CD4-positive, alpha-beta T cell treated with Interleukin-4 for 1 hour (primary cell): ENCODE data around the gene GON4L.
"Not testable (repeated sequence)": the region's sequence is repeated elsewhere in the genome, so short reads cannot be mapped to it uniquely, and the experiment has no call there.

Experiments used
- DNase-seq, 2 donors: peaks; one replicate each; pipeline ENCODE4 v3.0.0-alpha.2; 2020 to 2022

Gene GON4L

DNA sequence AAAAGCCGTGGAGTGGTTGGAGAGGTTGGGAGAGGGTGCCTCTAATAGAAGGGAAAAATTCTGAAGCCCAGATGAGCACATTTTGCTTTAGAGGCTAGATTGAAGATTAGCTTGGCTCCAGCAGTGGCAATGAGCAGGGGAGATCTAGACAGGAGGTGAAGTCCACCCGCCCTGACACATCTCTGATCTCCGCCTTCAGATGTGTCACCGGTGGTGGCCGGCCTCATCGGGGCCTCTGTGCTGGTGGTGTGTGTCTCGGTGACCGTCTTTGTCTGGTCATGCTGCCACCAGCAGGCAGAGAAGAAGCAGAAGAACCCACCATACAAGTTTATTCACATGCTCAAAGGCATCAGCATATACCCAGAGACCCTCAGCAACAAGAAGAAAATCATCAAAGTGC is 10.8 kb upstream of the GON4L start:
- no peak for DNase-seq

DNA sequence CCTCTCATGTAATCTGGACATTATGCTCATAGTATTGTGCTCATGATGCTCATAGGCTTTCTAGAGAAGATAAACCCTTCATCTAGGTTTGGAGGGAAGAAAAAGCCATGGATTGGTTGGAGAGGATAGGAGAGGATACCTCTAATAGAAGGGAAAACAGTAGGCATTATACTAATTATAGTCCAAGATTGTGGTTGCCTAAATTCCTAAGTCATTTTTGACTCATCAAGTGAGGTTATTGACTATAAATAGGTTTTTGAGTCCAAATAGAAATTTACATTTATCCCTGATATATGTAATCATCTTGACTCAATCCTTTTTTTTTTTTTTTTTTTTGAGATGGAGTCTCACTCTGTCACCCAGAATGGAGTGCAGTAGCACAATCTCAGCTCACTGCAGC is 7.4 kb upstream of the GON4L start:
- no peak for DNase-seq

DNA sequence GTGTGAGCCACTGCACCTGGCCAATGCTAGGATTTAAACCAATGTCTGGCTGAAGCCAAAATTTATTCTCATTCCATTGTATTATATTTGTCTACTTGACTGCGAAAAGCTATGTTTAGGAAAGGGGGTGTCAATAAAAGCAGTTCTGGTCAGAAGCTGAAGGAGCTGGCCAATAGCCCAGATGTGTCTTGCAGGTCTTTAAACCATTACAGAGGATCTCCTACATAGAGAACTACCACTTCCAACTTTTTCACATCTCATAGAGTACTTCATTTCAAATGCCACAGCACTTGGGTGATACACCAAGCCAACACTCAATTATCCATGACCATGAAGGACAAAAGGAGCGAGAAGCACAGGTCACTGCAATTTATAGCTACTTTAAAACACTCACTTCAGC is 4.9 kb upstream of the GON4L start:
- DNase-seq = no peak

DNA sequence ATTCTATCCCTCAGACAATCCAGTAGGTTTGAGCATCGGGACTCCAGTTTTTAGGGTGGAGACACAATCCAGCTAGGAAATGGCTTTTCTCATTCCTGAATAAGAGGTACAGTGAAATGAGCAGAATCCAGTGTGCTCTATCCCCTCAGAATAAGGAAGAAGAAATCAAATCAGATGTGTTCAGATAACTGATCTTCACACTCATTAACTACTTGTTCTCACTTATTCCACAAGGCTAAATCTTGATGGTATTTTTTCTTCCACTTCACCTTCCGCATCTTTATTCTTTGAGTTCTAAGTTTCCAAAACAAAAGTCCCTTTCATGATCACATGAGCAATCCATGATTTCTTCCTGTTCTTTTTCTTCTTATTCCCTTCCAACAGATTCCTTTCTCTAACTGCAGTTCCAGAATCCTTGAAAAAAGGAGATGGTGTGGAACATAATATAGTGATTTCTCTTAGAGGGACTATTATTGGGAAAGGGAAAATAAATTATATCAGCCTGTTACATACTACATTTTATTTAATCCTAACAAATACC is 4.0 kb upstream of the GON4L start:
- DNase-seq = no peak

DNA sequence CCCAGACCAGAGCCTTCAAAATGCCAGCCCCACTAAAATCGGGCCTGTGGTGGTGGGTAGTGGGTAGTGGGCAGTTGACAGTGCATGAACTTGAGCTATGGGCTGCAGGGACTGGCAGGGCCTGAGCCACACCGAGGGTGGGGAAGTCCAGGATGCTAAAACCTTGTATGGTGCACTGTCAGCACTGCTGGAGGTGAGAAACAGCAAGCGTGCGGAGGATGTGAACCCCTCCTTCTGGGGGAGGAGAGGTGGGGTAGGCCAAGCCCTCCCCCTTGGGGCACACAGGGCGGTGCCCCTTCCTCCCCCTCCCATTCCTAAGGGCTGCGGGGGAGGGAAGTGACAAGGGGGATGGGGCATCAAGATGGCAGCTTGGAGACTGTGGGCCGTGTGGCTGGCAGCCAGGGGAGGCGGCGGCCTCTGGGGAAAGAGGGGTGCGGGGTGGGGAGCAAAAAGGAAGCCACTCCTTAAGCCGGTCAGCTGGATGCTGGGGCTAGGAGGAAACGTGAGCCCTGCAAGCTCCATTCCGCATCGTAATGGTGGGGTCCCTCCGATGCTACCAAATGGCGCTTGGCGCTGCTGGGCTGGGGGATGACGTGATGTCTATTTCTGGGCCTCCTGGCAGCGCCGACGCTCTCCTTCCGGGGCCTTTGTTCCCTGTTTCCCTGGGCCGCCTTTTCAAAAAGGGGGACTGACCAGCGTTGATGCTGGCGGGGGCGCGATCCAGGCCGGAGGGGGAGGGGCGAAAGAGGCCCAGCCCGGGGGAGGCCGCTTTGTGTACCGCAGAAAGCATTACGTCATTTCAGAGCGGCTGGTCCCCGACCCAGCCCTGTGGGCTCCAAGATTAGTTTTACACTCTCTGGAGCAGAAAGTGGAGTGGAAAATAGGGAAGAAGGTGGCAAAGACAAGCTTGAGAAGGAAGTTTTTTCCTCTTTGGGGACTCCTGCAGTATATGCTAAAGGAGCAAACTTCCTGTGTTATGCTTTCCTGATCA is 3.2 kb upstream of the GON4L start:
- DNase-seq = peak; percentile 81 to 87

DNA sequence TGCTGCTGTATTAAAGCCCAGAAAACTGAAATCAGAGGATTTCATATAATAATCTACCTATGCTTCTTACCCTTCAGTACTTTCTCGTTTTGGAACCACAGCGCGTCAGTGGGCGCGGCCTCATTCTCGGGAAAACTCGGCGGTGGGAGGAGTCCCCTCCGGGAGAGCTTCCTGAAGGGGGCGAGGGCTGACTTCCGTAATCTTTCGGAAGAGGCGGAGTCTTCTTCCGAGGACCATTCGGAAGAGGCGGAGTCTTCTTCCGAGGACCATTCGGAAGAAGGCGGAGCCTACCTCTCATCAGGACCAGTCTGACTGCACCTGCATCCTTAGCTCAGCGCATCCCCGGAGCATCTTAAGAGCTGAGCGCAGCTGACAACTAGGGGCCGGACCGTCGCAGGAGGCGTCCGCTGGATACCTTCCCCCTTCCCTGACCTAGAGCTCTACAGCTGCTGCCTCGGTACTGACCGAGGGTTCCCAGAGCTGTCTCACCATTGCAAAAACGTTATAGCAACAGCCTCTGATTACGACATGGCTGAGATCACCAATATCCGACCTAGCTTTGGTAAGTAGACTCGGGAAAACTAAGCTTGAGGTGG is 2.3 kb upstream of the GON4L start, which contains the start of gene SYT11:
TSS of gene SYT11 (plus strand) at position 334 of the 596 bp plus-strand sequence. CDS start at position 529, 195 bp downstream.
- peak; percentile 96 to 97 for DNase-seq

DNA sequence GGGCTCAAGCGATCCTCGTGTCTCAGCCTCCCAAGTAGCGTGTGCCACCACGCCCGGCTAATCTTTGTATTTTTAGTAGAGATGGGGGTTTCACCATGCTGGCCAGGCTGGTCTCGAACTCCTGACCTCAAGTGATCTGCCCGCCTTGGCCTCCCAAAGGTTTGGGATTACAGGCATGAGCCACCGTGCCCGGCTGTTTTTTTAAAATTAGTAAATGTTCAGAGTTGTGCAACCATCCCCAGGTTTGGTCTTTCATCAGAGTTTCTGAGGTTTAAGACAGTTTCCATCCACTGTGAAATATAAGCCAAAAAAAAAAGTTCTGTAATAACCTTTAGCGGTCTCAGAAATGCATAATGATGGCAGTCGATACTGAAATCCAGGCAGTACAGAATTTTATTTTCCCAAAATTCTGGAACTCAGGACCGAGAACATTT is 1.8 kb upstream of the GON4L start:
- DNase-seq = peak in 1 of 2 donors; percentile 24

DNA sequence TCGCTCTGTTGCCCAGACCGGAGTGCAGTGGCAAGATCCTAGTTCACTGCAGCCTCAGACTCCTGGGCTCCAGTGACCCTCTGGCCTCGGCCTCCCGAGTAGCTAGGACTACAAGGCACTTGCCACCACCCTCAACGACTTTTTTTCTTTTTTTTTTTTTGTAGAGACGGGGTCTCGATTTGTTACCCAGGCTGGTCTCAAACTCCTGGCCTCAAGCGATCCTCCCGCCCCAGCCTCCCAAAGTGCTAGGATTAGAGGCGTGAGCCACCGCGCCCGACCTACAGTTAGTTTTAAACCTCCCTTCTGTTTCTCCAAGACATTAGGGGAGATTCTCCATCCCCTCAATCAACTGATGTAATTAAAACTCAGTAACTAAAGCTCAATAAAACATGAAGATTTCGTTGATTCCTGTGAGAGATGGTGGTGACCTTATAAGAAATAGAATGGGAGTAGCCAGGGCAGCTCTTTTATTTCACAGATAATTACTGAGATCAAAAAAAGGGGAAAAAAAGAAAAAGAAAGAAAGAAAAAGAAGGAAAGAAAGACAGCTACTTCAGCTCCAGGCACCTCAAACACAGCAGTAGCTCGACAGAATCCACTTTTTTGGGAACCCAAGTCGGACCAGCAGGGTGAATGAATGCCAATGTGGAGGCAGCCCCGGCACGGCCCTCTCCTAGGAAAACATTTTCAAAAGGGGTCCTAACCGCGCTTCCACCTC is 598 bp downstream of the GON4L start:
- no peak for DNase-seq

DNA sequence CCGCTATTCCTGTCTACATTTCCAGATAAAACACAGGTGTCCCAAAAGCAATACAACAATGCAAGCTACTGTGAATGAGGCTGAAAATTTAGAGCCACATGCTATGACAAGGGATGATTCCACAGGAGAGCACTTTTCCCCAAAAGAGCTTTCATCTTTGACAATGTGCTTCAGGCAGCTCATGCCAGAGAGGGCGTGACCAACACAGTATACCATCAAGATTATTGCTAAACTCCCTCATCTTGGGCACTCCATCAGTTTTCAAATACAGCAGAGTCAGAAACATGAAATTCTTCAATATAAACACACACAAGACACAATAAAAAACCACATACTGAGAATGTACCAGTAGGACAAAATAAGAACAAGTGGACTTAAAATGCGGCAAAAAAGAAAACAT is 6.7 kb downstream of the GON4L start:
- no peak for DNase-seq

DNA sequence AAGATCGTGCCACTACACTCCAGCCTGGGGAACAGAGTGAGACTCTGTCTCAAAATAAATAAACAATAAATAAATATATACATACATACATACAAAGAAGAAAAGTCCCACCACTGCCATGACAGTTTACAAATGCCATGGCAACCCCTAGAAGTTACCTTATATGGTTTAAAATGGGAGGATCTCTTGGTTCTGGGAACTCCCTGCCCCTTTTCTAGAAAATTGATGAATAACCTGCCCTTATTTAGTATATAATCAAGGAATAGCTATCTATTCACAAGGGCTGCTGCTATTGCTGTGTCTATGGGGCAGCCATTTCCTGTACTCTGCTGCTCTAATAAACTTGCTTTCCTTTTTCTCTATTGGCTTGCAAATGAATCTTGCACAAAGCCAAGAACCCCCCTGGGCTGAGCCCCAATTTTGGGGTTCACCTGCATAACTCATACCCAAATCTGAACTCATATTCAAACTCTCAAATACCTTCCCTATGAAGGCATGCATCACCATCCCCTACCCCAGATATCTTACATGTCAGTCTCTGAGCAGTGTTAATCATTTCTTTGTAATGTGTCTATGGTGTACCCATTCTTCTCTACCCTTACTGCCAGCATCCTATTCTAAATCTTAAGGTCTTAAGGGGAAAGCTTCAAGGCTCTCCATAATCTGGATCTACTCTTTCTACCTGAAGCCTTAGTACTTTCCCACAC is 9.0 kb downstream of the GON4L start:
- DNase-seq = peak in 1 of 2 donors; percentile 14

DNA sequence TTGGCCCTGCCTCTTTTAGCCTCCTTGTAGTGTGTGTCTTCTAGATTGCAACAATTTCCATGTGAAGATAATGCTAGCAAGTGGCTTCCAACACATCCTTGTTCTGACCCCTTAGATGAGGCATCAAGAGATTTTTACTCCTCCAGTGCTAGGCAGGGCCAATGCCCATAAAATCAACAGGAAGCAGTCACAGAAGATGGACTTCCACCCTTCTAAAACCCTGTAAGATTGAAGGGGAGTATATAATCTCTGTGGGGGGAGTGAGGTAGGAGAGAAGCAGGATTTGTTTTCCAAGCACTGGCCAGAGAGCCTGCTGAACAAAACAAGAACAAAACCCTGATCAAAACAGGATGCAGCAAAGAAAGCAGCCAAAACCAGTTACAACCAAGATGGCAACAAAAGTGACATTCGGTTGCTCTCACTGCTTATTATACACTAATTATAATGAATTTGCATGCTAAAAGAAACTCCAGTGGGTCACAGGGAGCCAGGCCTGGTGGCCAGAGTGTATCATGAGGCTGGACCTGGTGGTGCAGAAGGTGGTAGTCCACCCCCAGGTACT is 12.1 kb downstream of the GON4L start:
- DNase-seq = no peak

DNA sequence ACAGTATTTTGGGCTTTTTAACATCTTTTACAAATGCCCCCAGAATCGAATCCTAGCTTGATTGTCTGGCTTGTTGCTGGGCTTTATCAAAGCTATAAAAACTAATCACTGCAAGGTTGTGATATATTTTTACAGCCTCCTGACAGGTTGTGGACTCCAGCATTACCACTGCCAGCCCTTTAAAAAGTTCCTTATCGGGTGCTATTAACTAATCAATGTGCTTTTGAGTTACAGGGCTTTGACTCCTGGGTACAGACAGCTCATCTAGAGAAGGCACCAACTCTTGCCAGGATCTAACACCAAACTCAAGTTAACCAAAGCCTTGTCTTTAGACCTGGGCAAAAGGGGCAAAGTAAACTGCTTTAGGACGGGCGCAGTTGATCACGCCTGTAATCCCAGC is 16.6 kb downstream of the GON4L start:
- no peak for DNase-seq

DNA sequence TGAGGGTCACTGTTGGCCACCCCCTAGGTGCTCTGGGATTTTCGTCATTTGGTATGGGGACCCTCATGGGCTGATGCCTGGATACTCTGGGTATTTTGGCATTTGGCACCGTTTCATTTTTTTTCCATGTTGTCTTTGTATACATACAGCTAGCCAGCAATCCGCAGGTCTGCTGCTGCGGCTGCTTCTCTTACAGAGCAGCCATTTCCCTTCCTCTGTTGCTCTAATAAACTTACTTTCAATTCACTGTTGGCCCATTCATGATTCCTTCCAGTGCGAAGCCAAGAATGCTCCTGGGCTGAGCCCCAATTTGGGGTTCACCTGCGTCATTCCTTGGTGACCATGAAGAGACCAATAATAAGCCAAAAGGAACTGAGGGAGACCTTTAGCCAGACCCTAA is 21.5 kb downstream of the GON4L start:
- no peak for DNase-seq

DNA sequence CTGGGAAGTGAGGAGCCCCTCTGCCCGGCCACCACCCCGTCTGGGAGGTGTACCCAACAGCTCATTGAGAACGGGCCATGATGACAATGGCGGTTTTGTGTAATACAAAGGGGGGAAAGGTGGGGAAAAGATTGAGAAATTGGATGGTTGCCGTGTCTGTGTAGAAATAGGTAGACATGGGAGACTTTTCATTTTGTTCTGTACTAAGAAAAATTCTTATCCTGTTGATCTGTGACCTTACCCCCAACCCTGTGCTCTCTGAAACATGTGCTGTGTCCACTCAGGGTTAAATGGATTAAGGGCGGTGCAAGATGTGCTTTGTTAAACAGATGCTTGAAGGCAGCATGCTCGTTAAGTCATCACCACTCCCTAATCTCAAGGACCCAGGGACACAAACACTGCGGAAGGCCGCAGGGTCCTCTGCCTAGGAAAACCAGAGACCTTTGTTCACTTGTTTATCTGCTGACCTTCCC is 22.1 kb downstream of the GON4L start:
- not testable (repeated sequence) for DNase-seq

DNA sequence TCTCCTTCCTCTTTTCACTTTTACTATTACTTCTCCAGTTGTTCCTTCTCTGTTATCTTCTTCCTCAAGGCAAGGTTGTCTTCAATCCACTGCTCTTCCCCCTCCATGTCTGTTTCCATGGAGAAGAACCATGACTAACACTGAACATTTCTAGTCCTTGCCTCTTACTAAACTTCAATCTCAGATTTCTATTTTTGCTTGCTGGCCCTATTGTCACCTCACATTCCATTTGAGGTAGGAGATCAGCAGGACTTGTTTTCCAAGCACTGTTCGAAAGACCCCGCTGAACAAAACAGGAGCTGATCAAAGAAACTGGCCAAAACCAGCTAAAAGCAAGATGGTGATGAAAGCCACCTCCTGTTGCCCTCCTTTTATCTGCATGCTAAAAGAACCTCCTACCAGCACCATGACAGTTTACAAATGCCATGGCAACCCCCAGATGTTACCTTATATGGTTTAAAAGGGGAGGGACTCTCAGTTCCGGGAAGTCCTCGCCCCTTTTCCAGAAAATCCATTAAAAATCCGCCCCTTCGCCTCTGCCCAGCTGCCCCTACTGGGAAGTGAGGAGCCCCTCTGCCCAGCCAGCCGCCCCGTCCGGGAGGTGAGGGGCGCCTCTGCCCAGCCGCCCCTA is 22.6 kb downstream of the GON4L start:
- DNase-seq = no peak

DNA sequence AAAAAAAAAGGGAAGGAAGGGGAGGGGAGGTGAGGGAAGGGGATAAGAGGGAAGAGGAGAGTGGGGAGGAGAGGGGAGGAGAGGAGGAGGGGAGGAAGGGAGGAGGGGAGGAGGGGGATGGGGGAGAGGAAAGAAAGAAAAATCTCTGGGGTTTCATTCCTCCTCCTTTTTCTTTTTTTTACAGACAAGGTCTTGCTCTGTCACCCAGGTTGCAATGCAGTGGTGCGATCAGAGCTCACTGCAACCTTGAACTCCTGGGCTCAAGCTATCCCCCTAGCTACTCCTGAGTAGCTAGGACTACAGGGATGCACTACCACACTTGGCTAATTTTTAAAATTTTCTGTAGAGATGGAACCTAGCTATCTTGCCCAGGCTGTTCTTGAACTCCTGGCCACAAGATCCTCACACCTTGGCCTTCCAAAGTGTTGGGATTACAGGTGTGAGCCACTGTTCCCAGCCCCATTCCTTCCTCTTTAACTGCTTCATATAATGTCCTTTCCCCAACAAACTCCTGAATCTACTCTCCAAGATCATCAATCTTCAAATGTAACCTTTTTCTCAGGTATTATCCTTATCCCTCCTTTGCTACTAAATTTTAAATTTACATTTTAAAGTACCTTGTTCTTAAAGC is 23.2 kb downstream of the GON4L start:
- DNase-seq = no peak

DNA sequence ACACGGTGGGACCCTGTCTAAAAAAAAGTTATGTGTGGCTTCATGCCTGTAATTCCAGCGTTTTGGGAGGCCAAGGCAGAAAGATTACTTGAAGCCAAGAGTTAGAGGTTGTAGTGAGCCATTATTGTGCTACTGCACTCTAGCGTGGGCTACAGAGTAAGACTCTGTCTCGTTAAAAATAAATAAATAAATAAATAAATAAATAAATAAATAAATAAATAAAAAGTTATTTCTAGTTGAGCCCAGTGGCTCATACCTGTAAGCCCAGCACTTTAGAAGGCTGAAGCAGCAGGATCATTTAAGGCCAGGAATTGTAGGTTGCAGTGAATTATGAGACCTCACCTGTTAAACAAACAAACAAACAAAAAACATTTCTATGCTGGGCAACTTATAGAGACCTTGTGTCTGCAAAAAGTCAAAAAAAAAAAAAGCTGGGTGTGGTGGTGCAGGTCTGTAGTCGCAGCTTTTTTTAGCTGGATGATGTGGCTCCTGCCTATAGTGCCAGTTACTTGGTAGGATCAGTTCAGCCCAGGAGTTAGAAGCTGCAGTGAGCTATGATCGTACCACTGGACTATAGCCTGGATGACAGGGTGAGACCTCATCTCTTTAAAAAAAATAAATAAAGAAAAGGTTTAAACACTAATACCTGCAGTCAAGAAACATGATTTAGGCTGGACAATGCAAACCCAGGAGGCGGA is 25.6 kb downstream of the GON4L start:
- no peak for DNase-seq

DNA sequence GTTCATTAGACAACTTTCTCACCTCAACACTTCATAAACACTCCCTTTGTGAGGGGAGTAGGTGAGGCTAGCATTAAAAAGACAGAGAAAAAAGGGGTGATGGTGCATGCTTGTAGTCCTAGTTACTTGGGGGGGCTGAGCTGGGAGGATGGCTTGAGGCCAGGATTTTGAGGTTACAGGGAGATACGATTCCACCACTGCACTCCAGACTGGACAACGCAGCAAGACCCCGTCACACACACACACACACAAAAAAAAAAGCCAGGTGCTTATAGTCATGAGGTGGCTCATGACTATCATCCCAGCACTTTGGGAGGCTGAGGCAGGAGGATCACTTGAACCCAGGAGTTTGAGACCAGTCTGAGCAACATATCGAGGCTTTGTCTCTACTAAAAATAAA is 29.6 kb downstream of the GON4L start:
- DNase-seq = no peak

DNA sequence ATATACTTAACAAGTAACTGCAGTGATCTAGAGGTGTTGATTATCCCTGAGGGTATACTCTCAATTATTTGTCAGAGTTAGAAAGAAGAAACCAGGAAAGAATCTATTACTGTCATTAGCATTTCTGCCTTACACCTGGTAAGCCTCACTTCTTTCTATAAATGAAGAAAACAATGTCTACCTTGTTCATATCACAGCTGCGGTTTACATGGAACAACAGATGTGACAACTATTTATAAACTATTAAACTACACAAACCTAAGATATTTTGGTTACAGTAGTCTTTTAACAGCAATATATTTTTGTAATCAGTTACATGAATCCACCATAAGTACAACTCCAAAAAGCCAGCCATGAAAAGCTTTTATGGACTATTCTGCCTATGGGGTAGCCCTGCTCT is 40.7 kb downstream of the GON4L start:
- no peak for DNase-seq

DNA sequence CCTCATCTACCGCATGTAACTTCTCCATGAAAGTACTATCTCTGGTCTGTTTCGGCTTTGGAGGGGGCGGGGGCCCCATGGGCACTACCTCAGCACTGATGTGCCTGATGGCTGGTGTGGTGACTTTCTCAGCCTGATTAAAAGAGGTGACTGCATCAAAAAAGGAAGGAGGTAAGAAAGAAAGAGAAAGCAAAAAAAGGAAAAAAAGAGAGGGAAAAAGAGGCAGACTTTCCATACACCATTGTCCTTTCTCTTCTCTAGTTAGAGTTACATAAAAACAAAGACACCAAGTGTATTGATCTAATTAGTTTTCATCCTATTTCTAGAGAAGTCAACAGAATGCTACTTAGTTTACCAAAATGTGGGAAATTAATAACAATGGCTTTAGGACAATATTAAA is 43.3 kb downstream of the GON4L start:
- DNase-seq = no peak
